Activated CD4-positive, alpha-beta T cell treated with anti-CD3 and anti-CD28 coated beads, Interleukin-2, amount 10 ng/mL, durations not matched to agents 24 days and 14 days (primary cell): ENCODE data around the gene MFSD12. TPM values are rescaled to one million over a fixed set of nuclear protein-coding genes. Genes with fewer than 3 reads are reported as not detected.
A peak's percentile ranks its signal among the peaks of the same experiment; 100 is the strongest.

Source experiments
- DNase-seq: peaks from one replicate; pipeline ENCODE4 v3.0.0; 2022
- H3K27ac Mint-ChIP-seq: one replicate; pipeline ENCODE4 v1.8.0; 2022; ENCODE audit warnings: mild to moderate bottlenecking, mixed read lengths
- H3K27me3 Mint-ChIP-seq: one replicate; pipeline ENCODE4 v1.8.0; 2022; ENCODE audit warnings: mixed read lengths
- H3K36me3 Mint-ChIP-seq: one replicate; pipeline ENCODE4 v1.8.0; 2022; ENCODE audit warnings: low read depth, mild to moderate bottlenecking, mixed read lengths
- H3K4me1 Mint-ChIP-seq: one replicate; pipeline ENCODE4 v1.8.0; 2021; ENCODE audit warnings: mixed read lengths
- H3K4me3 Mint-ChIP-seq: one replicate; pipeline ENCODE4 v1.8.0; 2022; ENCODE audit warnings: mild to moderate bottlenecking, moderate library complexity, mixed read lengths
- H3K9me3 Mint-ChIP-seq: one replicate; pipeline ENCODE4 v1.8.0; 2021; ENCODE audit warnings: mixed read lengths
- intact Hi-C: fragments of 100-400 bp; cut with micrococcal nuclease; formaldehyde crosslinking; loops from one replicate; pipeline ENCODE4 v1.15.1; 2023
- total RNA-seq: library from RNA; stranded (reverse); gene quantifications from 2 replicates; pipeline ENCODE4 v1.2.3, GENCODE V29; 2022

MFSD12 gene
- total RNA-seq, 1 donor from 2014 or later = 119 TPM

GRCh38 chr19:3500429-3501101 lies 56.8 kb downstream of the MFSD12 start, which contains the start of gene DOHH:
Gene DOHH, minus strand, starts transcription at chr19:3500674. Its CDS starts 3,860 bp downstream, at chr19:3496814.
- Mint-ChIP-seq H3K27ac (peak within 1 kb of the TSS; percentile 99), H3K4me3 (peak within 1 kb of the TSS; percentile 96), H3K36me3 (peaks cover 23% of the 10 kb centered on the region), H3K9me3 (peaks cover 6% of the 10 kb centered on the region), H3K27me3 (peaks cover 4% of the 10 kb centered on the region), H3K4me1 (peaks cover 29% of the 10 kb centered on the region)
- peak; percentile 98 for DNase-seq
- intact Hi-C loops = no loop called here

- Mint-ChIP-seq H3K4me1 (peaks cover 27% of the 10 kb centered on the region), H3K27ac (peak overlapping the region; percentile 99), H3K36me3 (peaks cover 27% of the 10 kb centered on the region), H3K27me3 (peaks cover 4% of the 10 kb centered on the region), H3K9me3 (peaks cover 6% of the 10 kb centered on the region), H3K4me3 (peak overlapping the region; percentile 96)
- intact Hi-C loops = no loop called here
- no peak for DNase-seq
These were observed 57.5 kb downstream of the MFSD12 start for GRCh38 chr19:3499738-3500428.

- intact Hi-C loops = no loop called here
These were observed 59.4 kb downstream of the MFSD12 start for GRCh38 chr19:3497757-3498520.

GRCh38 chr19:3496392-3497273 lies 60.8 kb downstream of the MFSD12 start:
- H3K4me3 Mint-ChIP-seq = no peak overlapping the region
- peaks cover 29% of the 10 kb centered on the region for H3K4me1 Mint-ChIP-seq
- H3K36me3 Mint-ChIP-seq = peaks cover 41% of the 10 kb centered on the region
- peaks cover 6% of the 10 kb centered on the region for H3K9me3 Mint-ChIP-seq
- no peak overlapping the region for H3K27ac Mint-ChIP-seq
- no peak for DNase-seq
- peaks cover 4% of the 10 kb centered on the region for H3K27me3 Mint-ChIP-seq
- intact Hi-C loops = no loop called here

More at GRCh38 chr19:3497757-3498520, 59.4 kb downstream of the MFSD12 start:
- H3K4me1 Mint-ChIP-seq = peaks cover 29% of the 10 kb centered on the region
- H3K27ac Mint-ChIP-seq = no peak overlapping the region
- DNase-seq = no peak
- H3K4me3 Mint-ChIP-seq = no peak overlapping the region
- peaks cover 39% of the 10 kb centered on the region for H3K36me3 Mint-ChIP-seq
- peaks cover 6% of the 10 kb centered on the region for H3K9me3 Mint-ChIP-seq
- H3K27me3 Mint-ChIP-seq = peaks cover 4% of the 10 kb centered on the region

- intact Hi-C loops = no loop called here
- Mint-ChIP-seq H3K4me1 (peaks cover 20% of the 10 kb centered on the region), H3K36me3 (peaks cover 39% of the 10 kb centered on the region), H3K9me3 (no peaks in the 10 kb centered on the region), H3K4me3 (peak overlapping the region; percentile 63), H3K27ac (peak overlapping the region; percentile 51), H3K27me3 (no peaks in the 10 kb centered on the region)
- DNase-seq = peak; percentile 87
These were observed 62.8 kb downstream of the MFSD12 start for GRCh38 chr19:3494559-3494958.

Other genes starting within 250 kb of the MFSD12 start
- gene NFIC, start 191.0 kb downstream of the MFSD12 start, total RNA-seq = 16.9 and 19.8 TPM in 2 replicates
- 0.33 TPM in 1 of 2 replicates, not detected in the other for gene SMIM24, start 77.1 kb downstream of the MFSD12 start, total RNA-seq
- not detected in 2 replicates for gene SMIM44, start 74.1 kb downstream of the MFSD12 start, total RNA-seq
- gene DOHH, start 56.9 kb downstream of the MFSD12 start, total RNA-seq = 21.5 and 24.4 TPM in 2 replicates
- gene FZR1, start 51.3 kb downstream of the MFSD12 start, total RNA-seq = 37.3 and 38.7 TPM in 2 replicates
- 1.4 and 2.2 TPM in 2 replicates for gene TEKTIP1, start 18.4 kb downstream of the MFSD12 start, total RNA-seq
- 53.7 and 59.3 TPM in 2 replicates for gene HMG20B, start 15.4 kb upstream of the MFSD12 start, total RNA-seq
- 0.36 and 0.37 TPM in 2 replicates for gene GIPC3, start 27.9 kb upstream of the MFSD12 start, total RNA-seq
- gene TBXA2R, start 49.3 kb upstream of the MFSD12 start, total RNA-seq = 0.42 and 0.50 TPM in 2 replicates
- gene CACTIN, start 69.2 kb upstream of the MFSD12 start, total RNA-seq = 37.4 and 39.6 TPM in 2 replicates
- gene PIP5K1C, start 142.9 kb upstream of the MFSD12 start, total RNA-seq = 21.4 and 22.5 TPM in 2 replicates
- 0.09 TPM in 1 of 2 replicates, not detected in the other for gene TJP3, start 150.8 kb upstream of the MFSD12 start, total RNA-seq
- 41.5 and 48.7 TPM in 2 replicates for gene APBA3, start 204.1 kb upstream of the MFSD12 start, total RNA-seq
- gene MRPL54, start 205.1 kb upstream of the MFSD12 start, total RNA-seq = 91.4 and 96.6 TPM in 2 replicates
- not detected in 2 replicates for gene RAX2, start 214.6 kb upstream of the MFSD12 start, total RNA-seq
- 31.6 and 32.3 TPM in 2 replicates for gene MATK, start 228.8 kb upstream of the MFSD12 start, total RNA-seq